Hematopoietic multipotent progenitor cell treated with erythropoietin and hydrocortisone succinate and interleukin-3 and kit ligand, for 6 days (in vitro differentiated cells): ENCODE data around the gene PTP4A2.
A peak's percentile ranks its signal among the peaks of the same experiment; 100 is the strongest.

Experiments used
- DNase-seq: peaks from one replicate; pipeline ENCODE4 v3.0.0-alpha.2; 2015

PTP4A2 gene

GRCh38 chr1:31883357-31883942 is 54.7 kb downstream of the PTP4A2 start:
- DNase-seq, result no peak

- no peak for DNase-seq
Observed at GRCh38 chr1:31881688-31882000, 56.5 kb downstream of the PTP4A2 start.

GRCh38 chr1:31880957-31881687 is 57.0 kb downstream of the PTP4A2 start:
- DNase-seq, result no peak

GRCh38 chr1:31879981-31880608 is 58.1 kb downstream of the PTP4A2 start:
- DNase-seq, result peak; percentile 37

GRCh38 chr1:31878058-31878457 is 60.1 kb downstream of the PTP4A2 start:
- DNase-seq, result no peak

GRCh38 chr1:31877544-31877943 is 60.6 kb downstream of the PTP4A2 start:
- DNase-seq, result no peak

GRCh38 chr1:31875636-31876236 is 62.4 kb downstream of the PTP4A2 start:
- DNase-seq, result no peak

- no peak for DNase-seq
Observed at GRCh38 chr1:31874942-31875341, 63.2 kb downstream of the PTP4A2 start.

- DNase-seq, result peak; percentile 55
Observed at GRCh38 chr1:31872658-31873636, 65.2 kb downstream of the PTP4A2 start.

- no peak for DNase-seq
Observed at GRCh38 chr1:31871703-31872102, 66.5 kb downstream of the PTP4A2 start.

GRCh38 chr1:31870086-31870736 is 68.0 kb downstream of the PTP4A2 start:
- no peak for DNase-seq

GRCh38 chr1:31869449-31869848 is 68.7 kb downstream of the PTP4A2 start:
- peak; percentile 33 for DNase-seq

- no peak for DNase-seq
Observed at GRCh38 chr1:31868862-31869261, 69.3 kb downstream of the PTP4A2 start.

GRCh38 chr1:31867546-31867945 is 70.6 kb downstream of the PTP4A2 start:
- no peak for DNase-seq

GRCh38 chr1:31866450-31867032 is 71.6 kb downstream of the PTP4A2 start:
- peak; percentile 51 for DNase-seq

GRCh38 chr1:31865728-31866449 is 72.3 kb downstream of the PTP4A2 start:
- DNase-seq, result no peak

GRCh38 chr1:31862071-31862470 is 76.1 kb downstream of the PTP4A2 start:
- no peak for DNase-seq

GRCh38 chr1:31861346-31861745 is 76.8 kb downstream of the PTP4A2 start:
- no peak for DNase-seq

GRCh38 chr1:31860581-31860980 is 77.6 kb downstream of the PTP4A2 start:
- no peak for DNase-seq

- no peak for DNase-seq
Observed at GRCh38 chr1:31859719-31860118, 78.4 kb downstream of the PTP4A2 start.

- no peak for DNase-seq
Observed at GRCh38 chr1:31859044-31859443, 79.1 kb downstream of the PTP4A2 start.
